Measurements from ENCODE around the gene KIAA1217.

KIAA1217 gene

DNA sequence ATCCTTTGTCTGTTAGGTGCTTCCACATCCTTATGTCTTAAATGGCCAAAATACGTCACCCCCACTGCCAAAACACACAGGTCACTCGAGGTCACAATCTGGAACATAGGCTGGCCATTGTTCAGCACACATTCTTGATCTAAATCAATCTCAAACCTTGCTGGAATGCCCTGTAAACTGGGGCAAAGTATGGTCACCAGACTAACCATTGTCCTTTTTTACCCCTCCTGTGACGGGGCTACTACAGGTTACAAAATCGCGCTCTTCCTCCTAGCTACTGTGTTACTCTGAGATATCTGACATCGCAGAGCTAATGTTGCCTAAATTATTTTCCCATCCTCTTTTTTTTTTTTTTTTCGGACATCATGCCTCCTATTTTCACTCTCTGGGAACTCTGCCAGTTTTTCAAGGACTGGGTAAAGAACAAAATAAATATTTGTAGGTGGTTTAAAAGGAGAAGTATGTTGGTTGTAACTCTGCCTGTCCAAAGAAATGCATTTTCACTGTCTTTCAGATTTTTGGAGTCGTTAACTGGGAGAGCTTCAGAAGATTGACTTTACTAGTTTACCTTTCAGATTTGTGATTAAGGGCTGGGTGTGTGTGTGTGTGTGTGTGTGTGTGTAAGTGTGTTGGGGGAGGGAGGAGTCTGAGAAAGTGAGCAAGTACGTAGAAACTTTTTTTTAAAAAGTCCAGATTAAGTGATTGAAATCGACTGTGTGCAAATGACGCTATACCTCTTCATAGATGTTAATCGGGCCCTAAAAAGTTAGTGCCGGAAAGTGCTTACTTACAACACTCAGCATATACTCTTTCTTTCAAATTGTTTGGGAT lies 942 bp upstream of the KIAA1217 start:
- DNase-seq = no peak

DNA sequence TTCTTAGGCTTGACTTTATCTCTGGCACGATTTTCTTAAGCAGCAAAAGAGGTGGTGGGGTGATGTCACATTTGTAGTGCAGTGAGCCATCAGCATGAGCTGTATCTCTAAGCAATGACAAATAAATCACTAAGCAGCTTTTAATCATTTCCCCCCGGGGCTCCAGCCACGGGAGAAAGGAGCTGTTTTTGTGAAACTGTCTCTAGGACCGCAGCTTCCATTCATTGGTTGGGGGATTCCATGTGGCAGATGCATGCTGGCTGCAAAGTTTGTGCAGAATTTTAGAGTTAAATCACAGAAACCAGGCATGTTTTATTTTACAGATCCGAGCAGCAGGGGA lies 464 bp downstream of the KIAA1217 start:
- DNase-seq = no peak

DNA sequence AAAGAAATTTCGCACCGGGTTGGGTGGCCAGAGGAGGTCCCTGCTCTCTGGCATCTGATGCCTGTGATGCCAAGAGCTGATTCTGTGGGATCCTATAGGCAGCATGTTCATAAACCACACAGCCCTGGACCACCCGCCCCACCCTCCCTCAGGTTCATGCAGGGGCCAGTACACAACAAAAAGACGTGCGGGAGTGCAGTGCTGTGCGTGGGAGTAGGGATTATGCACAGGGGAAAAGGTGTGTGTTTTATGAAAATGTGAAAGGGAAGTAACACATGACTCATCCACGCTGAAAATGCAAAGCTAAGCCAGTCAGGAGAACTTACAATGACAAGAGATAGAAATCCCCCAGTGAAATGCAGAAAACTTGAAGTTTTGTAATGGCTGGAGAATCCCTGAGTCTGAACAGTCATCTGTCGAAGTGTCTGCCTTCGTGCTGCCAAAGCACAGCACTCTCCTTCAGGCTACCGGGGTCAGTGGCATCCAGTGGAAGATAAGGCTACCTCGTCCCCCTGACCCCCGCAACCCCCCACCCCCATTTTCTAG lies 1.1 kb downstream of the KIAA1217 start:
- DNase-seq = no peak

DNA sequence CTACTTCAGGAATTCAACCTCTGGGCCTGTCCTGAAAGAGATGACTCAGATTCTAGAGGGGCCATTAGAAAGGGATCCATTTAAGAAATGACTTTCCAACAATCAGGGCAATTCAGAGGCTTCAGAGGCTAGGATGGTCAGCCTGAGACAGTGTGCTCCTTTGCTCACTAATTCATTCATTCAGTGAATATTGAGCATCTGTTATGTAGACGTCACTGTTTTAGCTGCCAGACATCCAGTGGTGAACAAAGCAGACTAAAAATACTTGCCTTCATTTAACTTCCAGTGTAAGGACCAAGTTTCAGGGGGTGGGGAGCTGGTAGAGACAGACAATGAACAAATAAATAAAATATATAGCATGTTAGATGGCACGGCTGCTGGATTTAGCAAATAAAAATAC lies 1.6 kb downstream of the KIAA1217 start:
- no peak for DNase-seq

DNA sequence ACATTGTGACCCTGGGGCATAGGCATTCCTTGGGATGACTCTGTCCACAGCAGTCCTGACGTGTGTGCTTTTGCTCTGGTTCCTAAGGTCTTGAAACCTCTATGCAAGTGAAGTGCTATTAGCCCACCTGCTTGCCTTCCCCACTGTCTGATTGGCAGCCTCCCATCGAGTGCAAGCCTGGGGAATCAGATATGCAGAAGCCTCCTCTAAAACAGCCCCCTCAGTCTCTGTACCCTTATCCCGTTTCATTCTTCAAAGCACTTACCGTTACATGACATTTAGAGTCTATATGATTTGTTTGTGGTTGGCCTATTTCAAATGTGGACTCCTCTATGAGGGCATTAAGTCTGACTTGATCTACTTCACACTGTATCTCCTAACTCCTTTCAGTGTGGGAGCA lies 4.3 kb downstream of the KIAA1217 start:
- no peak for DNase-seq

DNA sequence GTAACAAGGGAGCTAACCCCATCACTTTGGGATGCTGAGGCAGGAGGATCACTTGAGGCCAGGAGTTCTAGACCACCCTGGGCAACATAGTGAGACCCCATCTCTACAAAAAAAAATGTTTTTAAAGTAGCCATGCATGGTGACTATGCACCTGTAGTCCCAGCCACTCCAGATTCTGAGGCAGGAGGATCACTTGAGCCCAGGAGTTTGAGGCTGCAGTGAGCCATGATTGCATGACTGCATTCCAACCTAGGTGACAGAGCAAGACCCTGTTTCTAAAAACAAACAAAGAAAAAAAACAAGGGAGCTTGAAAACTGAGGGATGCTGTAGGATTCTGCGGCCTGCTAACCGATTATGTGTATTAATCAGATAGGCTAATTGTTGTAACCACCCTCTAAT lies 4.9 kb downstream of the KIAA1217 start:
- DNase-seq = no peak

DNA sequence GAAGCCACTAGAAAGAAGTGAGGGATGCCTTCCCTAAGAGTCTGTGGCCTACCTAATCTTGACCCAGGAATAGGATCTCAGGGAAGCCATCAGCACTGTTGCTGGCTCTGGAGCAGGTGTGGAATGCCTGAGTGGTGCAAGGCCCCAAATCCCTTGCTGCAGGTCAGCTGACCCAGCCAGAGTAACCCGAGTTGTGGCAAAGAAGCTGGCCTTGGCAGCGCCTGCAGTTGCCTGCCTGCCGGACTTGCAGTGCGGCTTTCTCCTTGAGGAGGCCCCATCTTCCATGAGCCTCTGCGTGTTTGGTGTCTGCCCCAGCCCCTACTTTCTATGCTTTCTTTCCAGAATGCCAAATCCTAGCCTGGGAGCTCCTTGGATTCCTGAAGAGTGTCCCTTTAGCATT lies 5.8 kb downstream of the KIAA1217 start:
- DNase-seq = no peak

DNA sequence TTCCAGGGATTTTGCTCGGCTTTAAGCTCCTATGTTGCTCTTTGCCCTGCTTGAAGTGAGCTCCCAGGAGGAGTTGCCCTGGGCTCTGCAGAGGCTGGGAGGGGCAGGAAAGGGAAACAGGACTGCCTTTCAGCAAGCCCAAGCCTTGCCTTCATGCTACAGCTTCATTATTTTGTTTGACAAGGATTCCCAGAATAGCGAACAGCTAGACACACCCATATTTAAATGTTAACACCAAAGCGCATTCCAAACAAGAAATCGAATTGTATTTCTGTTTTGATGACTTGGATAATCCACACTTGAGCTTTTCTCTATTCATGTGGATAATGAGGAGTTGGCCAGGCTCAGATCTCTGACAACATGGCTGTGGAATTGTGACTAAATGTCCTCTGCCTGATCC lies 6.3 kb downstream of the KIAA1217 start:
- DNase-seq = no peak

DNA sequence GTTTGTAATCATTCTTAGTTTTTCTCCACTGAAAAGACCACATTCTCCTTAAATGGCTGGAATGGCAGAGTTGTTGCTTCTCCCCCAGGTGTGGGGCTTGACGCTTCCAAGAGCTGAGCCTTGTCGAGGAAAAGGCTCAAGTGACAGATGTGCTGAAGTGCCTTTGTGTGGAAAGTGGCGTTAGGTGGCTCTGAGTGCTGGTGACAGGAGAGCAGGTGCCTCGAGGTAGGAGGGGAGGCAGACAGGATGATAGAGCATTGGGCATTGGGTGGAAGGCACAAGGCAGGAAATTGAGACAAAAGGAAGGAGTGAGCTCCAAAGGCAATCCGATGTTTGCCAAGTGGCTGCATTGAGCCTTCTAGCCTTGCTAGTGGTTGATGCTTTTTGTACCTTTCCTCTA lies 6.7 kb downstream of the KIAA1217 start:
- DNase-seq = no peak

DNA sequence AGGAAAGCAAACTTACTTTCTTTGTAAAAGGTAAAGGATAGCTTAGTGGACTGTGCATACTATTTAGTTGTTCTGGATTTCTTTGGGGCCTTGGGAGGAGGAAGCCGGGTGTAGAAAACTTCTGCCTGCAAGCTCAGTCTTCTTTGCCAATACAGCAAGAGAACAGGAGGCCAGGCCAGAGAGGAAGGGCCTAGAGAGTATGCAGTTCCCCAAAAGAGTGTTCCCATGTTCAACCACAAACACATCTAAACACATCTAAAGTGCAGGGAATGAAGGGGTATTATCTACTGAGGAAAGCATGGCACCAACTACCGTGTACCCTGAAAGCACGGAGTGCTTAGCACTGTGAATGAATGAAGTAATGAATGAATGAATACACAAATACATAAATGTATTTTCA lies 11.0 kb downstream of the KIAA1217 start:
- DNase-seq = no peak

DNA sequence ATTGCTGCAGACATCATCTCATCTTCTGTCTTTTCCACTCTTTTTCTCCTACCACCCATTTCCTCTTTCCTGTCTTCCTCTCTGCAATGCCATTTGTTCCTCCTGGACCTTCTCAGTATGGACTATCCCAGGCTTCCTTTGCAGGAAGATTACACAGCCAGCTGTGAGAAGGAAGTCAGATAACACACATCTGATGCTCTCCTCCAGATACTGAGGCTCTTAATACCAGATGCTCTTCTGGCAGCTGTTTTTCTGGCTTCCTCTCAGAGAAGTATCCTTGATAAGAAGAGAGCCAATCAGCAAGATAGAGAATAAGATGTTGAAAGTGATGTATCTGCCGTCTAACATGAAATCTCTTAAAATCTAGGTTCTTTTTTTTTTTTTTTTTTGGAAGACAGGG lies 14.4 kb downstream of the KIAA1217 start:
- no peak for DNase-seq

DNA sequence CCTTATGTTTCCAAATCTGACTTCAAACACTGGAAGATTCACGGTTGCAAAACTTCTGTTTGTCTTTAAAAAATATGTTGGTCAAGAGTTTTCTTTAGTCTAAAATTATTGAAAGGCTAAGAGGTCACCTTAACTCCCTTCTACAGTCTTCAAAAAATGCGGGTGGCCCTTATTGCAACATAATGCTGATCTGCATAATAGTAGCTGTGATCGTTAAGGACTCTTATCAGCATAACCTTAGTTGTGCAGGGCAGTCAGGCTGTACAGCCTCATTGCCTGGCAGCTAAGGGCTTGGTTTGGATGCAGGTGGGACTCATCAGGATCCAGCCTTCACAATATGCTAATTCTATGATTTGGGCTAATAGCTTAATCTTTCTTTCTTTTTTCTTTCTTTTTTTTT lies 15.0 kb downstream of the KIAA1217 start:
- no peak for DNase-seq

DNA sequence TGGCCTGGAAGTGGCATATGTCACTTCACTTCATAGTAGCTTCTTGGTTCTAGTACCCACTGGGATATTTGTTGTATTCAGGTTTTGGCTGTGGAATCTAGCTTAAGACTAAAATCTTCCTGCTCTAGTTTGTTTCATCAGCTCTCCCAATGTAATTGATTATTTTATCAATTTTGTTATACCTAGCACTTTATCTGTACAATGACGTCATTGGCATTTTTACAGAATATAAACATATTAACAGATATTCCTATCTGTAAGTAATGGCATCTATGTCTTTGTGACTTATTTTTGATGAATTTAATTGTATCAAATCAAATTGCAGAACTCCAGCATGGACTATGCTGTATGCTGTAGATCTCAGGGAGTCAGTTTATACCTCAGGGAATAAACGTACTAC lies 19.7 kb downstream of the KIAA1217 start:
- DNase-seq = no peak

DNA sequence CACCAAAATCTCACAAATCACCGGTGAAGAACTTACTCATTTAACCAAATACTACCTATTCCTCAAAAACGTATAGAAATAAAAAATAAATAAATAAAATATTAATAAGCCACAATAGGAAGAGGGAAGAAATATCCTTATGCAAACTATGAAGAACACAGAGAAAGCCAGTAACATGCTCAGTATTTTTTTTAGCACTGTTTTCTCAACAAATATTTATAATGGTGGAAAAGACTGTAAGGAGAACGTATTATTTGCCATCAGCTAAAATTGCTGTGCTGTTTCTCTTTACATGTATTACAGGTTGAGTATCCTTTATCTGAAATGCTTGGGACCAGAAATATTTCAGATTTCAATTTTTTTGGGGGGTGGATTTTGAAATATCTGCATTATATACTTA lies 21.0 kb downstream of the KIAA1217 start:
- DNase-seq = no peak

DNA sequence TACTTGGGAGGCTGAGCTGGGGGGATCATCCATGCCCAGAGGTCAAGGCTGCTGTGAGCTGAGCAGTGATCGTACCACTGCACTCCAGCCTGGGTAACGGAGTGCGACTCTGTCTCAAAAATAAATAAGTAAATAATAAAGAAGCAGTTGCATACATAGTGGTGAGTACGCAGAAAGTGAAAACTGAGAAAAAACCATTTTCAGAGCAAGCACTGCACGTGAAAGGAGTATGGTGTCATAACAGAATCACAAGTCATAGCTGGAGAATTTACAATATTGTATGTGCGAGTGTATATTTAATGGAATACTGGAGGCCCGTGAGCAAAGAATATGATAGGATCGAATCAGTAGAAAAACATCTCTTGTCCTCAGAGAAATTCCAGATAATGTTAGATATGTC lies 22.3 kb downstream of the KIAA1217 start:
- no peak for DNase-seq

DNA sequence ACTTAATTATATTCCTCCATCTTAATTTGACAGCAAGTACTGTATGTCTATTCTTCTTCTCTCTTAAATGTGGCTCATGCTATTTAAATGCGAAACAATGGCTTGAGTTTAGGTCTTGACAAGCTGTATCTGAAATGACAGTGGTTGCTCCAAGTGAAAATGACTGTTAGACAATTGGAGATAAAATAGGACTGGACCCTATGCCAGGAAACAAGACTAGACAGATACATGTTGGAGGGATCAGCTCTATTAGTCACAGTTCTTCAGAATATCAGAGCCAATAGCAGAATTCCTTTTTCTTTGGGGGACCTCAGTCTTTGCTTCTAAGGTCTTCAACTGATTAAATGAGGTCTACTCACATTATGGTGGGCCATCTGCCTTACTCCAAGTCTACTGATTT lies 25.8 kb downstream of the KIAA1217 start:
- DNase-seq = no peak

DNA sequence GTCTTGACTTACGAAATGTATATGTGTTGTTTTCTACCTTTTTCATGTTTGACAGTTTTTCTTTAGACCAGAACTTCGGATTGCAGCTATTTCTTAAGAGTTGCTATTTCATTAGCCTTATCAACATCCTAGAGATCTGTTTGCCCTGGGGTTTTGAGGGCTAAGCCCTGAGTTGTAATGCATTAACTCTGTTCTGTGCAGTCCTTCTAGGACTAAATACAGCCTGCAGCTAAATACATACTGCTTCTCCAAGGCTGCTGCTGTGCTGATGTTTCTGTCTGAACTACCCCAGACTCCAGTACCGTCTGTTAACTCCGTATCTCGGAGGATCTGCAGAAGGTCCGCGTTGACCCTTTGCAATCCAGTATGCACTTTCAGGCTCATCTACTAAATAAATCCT lies 26.5 kb downstream of the KIAA1217 start:
- no peak for DNase-seq

DNA sequence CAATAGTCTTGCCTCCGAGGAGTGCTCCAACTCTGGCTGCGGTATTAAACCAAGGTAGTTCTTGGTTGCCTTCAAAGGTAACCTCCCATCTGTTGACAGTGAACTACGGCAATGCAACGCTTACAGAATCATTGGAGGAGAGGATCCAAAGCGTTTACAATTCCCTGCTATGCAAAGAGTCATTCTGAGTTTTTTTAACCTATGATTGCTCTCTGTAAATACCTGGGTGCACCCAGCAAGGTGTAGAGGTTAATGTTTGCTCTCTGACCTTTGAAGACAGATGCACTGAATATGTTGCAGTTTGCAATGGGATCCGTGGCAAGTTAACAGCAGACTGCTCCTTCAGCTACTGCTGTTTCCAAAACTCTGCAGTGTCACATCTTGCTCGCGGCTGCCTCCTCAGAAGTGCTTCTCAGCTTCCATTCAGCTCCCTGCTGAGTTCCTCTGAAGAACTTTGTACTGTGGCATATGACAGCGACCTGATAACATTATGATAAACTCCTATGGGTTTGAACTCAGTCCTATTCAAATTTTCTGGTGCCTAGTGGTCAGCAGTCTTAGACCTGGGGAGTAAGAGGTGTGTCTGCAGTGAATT lies 29.0 kb downstream of the KIAA1217 start:
- DNase-seq = no peak

DNA sequence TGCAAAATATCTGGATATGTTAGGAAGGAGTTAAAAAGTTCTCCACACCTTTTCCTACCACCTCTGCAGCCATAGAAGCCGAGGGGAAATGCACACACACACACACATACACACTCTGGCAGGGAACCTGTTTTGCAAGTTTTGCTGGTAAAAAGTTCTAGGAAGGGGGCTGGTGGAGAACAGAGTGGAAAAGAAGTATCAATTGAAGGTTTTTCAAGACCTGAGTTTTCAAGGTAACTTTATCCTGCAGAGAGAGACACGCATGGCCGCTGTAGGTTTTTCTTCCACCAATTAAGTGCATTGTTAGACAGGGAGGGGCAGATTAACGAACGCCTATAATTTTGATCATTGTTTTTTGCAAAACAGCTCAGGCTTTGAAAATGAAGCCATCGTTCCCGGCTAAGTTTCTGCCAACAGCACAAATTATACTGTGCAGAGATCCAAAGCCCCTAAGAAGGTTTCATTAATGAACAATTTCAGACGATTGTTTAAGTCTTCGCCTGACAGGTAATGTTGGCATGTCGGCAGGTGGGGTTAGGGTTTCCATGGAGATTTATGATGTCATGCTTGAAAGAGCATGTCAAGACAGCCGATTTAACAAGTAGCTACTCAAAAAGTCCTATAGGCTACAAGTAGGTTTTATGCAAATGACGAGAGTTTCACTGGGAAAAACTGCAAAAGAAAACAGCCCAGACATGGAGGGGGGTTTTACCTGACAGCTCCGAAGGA lies 29.7 kb downstream of the KIAA1217 start:
- no peak for DNase-seq

DNA sequence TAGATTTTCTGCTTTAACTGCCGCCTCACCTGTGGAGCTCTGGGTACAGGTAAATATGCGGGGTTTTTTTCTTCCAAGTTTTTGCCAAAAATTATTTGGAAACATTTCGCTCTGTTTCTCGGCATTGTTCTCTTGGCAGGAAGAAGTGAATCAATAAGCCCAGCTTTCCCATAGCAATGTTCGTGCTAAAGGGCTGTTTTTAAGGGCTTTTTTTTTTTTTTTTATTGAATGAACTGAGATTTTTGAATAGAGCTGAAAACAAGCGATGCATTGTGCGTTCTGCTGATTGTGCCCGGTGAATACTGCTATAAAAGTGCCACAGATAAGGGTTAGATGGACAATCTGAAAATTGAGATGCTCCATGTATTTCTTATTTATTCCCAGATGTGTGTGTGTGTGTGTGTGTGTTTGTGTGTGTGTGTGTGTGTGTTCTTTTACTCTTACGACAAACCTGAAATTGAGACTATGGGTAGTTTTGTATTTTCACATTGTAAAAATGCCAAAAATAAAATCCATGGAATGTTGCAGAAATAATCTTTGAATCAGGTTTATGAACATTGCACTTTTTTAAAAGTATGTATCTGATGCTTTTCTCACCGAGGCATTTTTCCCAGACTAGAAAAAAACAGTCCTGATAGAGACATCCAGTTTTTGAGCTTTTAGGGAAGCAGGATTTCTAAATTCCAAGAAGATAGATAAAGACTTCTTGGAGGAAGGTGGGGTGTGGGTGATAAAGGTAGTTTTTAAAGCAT lies 30.5 kb downstream of the KIAA1217 start:
- no peak for DNase-seq

DNA sequence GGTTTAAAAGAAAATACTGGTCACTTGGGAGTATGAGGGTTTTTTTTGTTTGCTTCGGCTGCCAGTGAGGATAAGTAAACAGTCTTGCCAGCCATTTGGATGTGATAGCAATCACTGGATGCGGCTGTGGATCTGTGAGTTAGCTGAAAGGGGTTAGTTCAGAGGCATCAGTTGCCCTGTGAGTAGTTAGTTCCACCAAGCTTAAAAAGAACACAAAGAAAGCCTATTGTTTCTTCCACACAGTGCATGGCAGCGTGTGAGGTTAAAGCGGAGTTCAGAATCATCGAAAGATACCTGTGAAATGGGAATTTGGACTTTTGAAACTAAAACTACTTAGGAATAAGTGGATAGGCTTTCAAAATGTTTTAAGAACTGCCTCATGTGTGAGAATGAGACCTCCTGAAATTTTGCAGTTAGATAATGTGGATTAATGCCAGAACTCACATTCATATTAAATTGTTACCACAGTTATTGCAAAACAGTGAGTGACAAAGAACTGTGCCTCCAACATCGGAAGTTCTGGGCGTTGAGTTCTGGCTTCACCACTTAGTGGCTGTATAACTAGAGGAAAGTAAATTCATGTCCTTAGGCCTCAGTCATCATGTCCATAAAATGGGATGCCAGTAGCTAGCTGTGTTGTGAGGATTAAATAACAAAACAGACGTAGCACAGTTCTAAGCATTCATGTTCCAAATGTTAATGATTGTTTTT lies 31.3 kb downstream of the KIAA1217 start:
- DNase-seq = no peak

DNA sequence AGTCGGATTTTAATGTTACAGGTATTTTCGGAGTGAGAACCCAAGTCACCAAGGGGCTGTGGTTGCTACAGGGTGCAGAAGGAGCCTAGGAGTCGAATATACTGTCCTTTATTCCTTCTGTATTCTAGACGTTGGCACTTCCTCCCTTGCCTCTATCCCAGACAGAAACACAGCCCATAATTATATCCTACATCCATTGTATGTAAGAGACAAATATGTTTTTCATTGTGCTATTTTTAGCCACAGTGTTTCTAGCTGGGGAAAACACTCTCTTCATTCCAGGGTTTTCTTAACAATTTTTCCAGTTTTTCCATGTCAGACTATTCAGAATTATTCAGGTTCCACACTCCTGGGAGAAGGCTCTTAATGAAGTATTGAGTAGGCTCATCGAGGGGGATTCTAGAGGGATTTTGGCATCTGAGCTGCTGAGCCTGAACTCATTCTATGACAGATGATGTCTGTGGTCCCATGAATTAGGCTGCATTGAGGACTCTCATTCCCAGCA lies 32.6 kb downstream of the KIAA1217 start:
- no peak for DNase-seq
